Central memory CD4-positive, alpha-beta T cell (primary cell): ENCODE measurements around the gene ADGRA1.

ENCODE experiments used
- DNase-seq: peaks from one replicate; pipeline ENCODE4 v3.0.0; 2022

Gene ADGRA1

DNA sequence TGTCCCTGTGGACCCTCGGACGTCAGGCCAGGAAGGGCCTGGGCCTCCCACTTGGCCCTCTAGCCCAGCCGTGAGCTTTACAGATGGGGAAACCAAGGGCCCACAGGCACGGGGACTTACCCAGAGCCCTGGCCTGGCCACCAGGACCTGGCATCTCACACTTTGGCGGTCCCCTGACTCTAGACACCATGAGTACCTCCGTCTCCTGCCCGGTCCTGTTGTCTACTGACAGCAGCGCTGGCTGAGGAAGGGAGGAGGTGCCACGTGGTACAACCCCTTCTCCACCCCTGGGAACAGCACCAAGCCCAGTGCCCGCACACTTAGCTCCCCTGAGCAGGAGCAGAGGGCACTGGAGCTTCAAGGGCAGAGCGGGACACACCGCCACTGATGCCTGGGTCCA lies 26.1 kb downstream of the ADGRA1 start:
- no peak for DNase-seq

DNA sequence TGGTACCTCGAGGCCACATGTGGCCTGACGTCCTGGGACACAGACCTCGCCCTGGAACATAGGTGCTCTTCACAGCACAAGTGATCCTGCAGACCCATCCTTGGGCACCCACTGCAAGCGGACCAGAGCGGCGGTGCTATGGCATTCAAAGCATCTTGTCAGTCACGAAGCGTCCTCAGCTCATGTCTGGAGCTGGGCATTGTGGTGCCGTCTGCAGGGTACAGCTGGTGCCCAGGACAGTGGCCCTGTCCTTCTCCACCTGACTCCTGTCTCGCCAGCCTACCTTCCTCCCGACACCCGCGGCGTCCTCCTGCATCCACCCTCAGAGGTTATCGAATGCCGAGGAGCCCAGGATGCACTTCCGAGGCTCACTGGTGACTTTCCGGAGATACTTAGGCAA lies 26.5 kb downstream of the ADGRA1 start:
- no peak for DNase-seq

DNA sequence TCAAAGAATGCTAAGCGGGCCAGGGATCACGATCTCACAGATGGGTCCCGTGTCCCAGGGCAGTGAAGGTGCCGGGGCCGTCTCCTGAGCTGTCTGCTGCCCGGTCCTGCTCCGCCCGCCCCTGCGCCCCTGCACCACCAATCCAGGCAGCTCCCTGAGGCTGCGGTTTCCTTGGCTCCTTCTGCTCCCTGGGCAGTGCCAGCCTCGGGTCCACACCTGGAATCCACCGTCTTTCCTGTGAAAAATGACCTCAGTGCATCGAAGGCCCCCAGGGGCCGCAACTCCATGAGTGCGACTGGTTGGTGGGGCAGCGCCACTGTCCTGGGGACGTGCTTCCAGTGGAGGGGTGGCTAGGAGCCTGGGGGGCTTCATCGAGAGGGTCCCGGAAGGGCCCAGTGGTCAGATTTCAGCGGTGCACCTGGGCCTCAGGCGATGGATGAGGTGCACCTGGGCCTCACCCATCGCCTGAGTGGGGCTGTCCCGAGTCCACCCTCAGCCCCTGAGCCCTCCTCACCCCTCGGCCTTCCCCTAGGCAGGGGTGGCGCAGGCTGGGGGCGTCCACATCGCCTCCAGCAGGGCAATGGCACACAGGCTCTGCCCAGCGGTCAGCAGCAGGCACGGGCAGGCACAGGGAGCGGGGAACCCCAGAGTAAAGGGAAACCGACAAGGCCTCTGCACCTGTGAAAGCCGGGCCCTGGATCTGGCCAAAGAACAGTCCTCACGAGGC lies 27.2 kb downstream of the ADGRA1 start:
- DNase-seq, result no peak

GRCh38 chr10:133115453-133115842 lies 27.7 kb downstream of the ADGRA1 start:
- DNase-seq, result no peak

DNA sequence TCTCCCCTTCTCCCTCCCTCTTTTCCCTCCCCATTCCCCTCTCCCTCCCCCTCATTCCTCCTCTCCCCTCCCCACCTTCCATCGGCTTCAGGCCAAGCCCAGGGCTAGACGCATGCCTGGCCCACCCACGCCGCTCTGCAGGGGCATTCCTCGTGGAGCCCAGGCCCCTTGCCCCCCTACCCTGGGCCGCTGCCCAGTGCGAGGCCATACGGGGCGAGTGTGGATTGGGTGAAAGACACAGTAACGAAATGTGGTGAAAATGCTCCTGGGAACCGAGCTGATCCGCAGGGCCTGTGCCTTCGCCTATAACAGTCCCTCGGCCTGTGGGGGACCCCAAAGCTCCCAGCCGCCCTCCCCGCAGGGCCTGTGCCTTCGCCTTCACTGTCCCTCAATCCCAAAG lies 28.3 kb downstream of the ADGRA1 start:
- DNase-seq, result no peak

- DNase-seq, result no peak
Observed at GRCh38 chr10:133116455-133116854, 28.7 kb downstream of the ADGRA1 start.

DNA sequence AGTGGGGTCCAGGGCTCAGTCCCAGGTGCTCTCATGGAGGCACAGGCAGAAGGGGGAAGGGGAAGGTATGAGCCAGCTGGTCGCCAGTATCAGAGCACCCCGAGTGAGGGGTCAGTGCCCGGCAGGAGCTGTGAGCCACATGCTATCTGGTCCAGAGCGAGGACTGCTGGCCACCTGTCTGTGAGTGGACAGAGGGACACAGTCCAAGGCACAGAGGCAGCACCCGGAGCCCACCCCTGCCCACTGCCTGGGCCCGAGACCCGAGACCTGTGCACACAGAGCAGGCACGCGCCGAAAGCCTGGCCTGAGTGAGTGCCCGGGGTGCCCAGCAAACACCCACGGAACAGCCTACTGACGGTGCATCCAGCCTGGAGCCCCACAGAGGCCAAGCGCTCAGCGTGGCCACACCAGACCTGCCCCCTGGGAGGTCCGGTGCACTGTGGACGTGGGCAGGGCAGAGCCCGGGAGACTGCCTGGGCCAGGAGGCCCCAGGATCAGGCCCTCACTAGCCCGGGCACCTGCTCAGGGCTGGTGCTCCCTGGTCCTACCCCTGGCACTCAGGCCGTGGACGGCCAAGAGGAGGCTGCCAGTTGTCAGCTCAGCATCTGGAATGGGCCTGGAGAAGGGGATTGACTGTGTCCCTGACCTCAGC lies 29.4 kb downstream of the ADGRA1 start:
- DNase-seq, result no peak

DNA sequence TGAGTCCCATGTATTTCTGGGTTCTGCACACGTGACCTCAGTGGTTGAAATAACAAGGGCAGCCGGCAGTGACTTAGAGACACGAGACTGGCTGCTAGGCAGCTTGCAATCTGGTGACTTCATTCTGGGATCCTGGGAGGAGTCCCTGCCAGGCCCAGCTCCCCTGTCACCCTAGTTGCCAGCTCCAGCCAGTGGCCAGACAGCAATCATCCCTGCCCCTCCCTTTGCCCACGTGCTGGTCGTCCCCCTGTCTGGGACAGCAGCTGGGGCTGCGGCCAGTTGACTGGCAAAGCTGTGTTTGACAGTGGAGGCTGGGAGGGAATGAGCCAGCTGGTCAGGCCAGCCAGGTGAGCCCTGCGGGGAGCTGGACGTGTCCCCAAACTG lies 30.0 kb downstream of the ADGRA1 start:
- no peak for DNase-seq

DNA sequence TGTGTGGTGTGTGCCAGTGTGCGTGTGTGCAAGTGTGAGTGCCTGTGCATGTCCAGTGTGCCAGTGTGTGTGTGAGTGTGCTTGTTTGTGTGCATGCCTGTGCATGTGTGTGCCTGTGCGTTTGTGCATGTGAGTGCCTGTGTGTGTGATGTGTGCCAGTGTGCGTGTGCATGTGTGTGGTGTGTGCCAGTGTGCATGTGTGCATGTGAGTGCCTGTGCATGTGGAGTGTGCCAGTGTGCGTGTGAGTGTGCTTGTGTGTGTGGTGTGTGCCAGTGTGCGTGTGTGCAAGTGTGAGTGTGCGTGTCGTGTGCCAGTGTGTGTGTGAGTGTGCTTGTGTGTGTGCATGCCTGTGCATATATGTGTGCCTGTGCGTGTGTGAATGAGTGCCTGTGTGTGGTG lies 33.8 kb downstream of the ADGRA1 start:
- no peak for DNase-seq

DNA sequence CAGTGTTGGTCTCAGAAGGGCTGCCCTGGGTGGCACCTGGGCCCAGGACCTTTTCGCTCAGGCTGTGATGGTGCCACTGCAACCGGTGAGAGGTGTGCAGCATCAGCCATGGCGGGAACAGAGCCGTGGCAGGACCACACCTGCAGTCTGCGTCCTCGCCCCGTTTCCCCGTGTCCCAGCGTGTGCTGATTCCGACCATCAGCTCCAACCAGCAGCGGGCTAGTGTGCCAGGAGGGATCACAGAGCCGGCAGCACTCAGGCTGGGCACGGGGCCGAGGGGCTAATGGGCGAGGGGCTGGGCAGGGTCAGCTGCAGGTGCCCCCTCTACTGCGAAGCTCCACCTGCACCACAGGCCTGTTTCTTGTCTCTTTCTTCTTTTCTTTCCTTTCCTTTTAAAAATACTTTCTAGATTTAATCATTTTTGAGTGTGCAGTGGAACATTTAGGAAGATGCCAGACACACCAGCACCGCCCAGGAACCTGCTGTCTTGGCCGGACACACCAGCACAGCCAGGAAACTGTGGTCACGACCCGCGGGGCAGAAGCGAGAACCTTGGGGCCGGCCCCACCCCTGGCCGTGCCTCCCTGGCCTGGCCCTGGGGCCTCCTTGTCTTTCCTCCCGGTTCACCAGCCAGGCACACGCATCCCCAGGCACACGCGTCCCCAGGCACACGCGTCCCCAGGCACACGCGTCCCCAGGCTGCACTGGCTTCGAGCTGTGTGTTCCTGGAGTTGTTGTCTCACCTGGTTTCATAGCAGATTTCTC lies 34.6 kb downstream of the ADGRA1 start:
- no peak for DNase-seq

- no peak for DNase-seq
Observed at GRCh38 chr10:133123050-133123745, 35.5 kb downstream of the ADGRA1 start.

GRCh38 chr10:133123746-133124356 lies 36.1 kb downstream of the ADGRA1 start:
- no peak for DNase-seq

GRCh38 chr10:133124357-133125211 lies 36.9 kb downstream of the ADGRA1 start:
- DNase-seq, result no peak

GRCh38 chr10:133125901-133126300 lies 38.2 kb downstream of the ADGRA1 start:
- DNase-seq, result no peak

DNA sequence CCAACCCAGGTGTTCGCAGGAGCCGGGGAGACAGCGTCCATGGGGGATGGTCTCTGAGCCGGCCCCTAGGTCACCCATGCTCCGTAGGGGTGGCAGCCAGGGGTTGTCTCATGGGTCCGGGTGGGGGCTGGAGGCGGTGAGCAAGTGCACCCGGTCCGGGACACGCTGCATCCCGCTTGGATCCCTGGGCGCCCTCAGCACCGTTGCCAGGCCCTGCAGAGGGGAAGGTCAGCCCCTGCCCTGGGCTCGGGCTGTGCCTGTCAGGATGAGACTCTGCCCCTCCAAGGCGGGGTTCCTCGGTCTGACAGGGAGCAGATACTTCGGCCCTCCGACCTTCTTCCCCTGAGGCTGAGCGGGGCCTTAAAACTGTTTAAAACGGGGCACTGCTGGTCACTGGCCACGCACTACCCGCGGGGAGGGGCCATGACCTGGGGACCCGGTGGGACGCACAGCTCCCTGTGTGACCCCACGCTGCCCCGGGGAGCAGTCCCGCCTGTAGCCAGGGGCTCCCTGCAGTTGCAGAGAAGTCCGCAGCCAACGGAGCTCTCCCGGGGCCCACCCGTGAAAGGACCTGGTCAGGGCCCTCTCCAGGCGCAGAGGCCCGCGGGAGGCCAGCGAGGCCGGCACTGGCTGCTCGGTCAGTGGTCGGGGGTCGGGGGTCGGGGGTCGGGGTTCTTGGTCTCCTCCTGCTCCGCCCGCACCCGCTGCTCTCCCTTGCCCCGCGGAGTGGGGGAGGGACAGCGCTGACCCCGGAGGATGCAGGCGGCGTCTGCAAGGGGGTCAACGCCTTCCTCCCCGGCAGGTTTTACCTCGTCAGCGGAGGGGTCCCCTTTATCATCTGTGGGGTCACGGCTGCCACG lies 38.9 kb downstream of the ADGRA1 start:
- no peak for DNase-seq

GRCh38 chr10:133127291-133128125 lies 39.8 kb downstream of the ADGRA1 start:
- DNase-seq, result peak; percentile 11

- no peak for DNase-seq
Observed at GRCh38 chr10:133128126-133129070, 40.7 kb downstream of the ADGRA1 start.

GRCh38 chr10:133129071-133129858 lies 41.5 kb downstream of the ADGRA1 start:
- DNase-seq, result no peak
